Brain microvascular endothelial cell (primary cell): ENCODE measurements around the gene BEGAIN.

Source experiments
- DNase-seq: peaks from one replicate; pipeline ENCODE4 v3.0.0-alpha.2; 2020
- H3K27ac ChIP-seq: fragments of 250-450 bp; sonication (Bioruptor Pico); 2 replicates; pipeline ENCODE4 v1.5.1; 2020; ENCODE audit warnings: mild to moderate bottlenecking, moderate library complexity
- H3K27me3 ChIP-seq: fragments of 250-450 bp; sonication (Bioruptor Pico); replicated peaks from 2 replicates; pipeline ENCODE4 v1.5.1; 2020; ENCODE audit warnings: mild to moderate bottlenecking
- H3K36me3 ChIP-seq: fragments of 250-450 bp; sonication (Bioruptor Pico); replicated peaks from 2 replicates; pipeline ENCODE4 v1.5.1; 2020; ENCODE audit warnings: mild to moderate bottlenecking
- H3K4me3 ChIP-seq: 2 replicates; pipeline ENCODE4 v1.5.1; 2011; ENCODE audit warnings: low read depth, mild to moderate bottlenecking, control low read depth, low read length, moderate library complexity
- in situ Hi-C: cut with HindIII; loops from 2 replicates; pipeline ENCODE4 v1.10.0; 2017; ENCODE audit warnings: low sequenced_read_pairs, low pct_ligation_motif_present
- TF ChIP-seq, protein P1 (sequence below): IDR thresholded peaks from 2 replicates; pipeline ENCODE4 v1.5.1; 2011; ENCODE audit warnings: low read depth, mild to moderate bottlenecking, moderate library complexity, low read length, control low read depth, inconsistent platforms; ENCODE audit errors: missing control alignments

The BEGAIN gene

DNA sequence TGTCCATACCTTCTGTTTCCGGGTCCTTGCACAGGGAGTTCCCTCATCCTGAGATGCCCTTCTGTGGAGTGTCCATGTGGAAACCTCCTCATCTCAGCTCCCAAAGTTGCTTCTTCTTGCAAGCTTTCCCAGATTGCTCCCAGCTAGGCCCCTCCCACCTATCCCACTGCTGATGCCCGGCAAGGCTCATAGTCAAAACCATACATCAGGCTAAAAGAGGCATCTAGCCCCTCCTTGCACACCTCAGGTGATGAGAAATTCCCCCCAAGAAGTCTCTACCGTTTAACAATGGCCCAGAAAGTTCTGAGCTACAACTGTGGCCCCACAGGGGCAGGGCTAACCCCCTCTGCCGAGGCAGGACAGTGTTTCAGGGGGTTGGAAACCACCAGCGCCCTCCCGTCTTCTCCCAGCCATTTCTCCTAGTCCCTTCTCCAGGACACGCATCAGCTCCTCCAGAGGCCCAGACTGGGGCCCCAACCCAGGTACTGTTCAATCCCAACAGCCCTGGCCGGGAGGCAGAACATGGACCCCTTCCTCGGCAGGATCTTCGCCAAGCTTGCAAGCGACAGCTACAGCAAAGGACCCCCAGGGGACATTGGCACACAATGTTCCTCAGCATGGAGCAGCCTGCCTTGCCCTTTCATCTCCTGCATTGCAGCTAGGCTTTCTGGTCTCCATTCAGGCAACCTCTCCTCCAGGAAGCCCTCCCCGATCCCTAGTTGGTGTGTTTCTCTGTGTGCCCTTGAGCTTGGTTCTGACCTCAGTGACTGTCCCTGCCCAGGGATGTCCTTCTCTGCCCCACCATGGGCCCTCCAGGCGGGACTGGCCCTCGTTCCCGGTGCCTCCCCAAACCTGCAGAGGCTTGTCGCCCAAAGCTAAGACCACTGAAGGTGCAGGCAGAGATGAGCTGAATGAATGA is 4.5 kb upstream of the BEGAIN start:
- no peak for DNase-seq
- TF ChIP-seq, protein P1, sequence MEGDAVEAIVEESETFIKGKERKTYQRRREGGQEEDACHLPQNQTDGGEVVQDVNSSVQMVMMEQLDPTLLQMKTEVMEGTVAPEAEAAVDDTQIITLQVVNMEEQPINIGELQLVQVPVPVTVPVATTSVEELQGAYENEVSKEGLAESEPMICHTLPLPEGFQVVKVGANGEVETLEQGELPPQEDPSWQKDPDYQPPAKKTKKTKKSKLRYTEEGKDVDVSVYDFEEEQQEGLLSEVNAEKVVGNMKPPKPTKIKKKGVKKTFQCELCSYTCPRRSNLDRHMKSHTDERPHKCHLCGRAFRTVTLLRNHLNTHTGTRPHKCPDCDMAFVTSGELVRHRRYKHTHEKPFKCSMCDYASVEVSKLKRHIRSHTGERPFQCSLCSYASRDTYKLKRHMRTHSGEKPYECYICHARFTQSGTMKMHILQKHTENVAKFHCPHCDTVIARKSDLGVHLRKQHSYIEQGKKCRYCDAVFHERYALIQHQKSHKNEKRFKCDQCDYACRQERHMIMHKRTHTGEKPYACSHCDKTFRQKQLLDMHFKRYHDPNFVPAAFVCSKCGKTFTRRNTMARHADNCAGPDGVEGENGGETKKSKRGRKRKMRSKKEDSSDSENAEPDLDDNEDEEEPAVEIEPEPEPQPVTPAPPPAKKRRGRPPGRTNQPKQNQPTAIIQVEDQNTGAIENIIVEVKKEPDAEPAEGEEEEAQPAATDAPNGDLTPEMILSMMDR, result no peak
- no peak overlapping the region for H3K4me3 ChIP-seq
- in situ Hi-C loops, result no loop called here
- no peak overlapping the region for H3K27ac ChIP-seq
- H3K27me3 ChIP-seq, result peaks cover 11% of the 10 kb centered on the region
- no peaks in the 10 kb centered on the region for H3K36me3 ChIP-seq

DNA sequence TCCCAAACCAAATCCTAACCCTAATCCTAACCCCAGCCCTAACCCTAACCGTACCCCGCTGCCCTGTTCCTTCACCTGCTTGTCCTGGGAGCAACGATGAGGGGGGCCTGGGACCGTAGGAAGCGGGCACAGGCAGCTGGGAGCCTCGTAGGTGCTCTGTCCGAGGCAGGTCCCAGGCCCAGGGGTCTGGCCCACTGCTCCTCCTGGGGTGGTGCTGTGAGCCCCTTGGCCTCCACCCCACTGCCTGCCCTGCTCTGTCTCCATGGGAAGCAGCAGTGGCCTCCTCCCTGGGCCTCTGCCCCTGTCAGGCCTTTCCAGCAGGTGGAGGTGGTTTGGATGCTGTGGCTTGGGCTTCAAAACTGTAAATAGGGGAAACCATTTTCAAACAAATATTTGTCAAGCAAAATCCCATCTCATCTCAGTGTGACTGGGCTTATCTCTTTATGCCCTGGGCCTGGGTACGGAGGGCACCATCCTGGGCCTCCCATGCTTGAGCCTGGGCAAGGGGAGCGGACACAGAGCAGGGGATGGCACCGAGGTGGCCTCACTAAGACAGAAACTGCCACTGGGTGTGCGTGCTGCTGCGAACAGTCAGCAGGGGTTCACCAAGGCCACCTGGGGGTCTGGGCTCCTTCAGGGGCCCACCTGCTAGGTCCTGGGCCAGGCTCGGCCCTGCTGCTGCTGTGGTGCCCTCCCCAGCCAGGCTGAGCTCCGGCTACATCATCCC is 3.7 kb upstream of the BEGAIN start:
- TF ChIP-seq, protein P1, result no peak
- Histone ChIP-seq H3K27ac (no peak overlapping the region), H3K27me3 (peaks cover 19% of the 10 kb centered on the region), H3K4me3 (no peak overlapping the region), H3K36me3 (no peaks in the 10 kb centered on the region)
- no peak for DNase-seq
- in situ Hi-C loops, result no loop called here

DNA sequence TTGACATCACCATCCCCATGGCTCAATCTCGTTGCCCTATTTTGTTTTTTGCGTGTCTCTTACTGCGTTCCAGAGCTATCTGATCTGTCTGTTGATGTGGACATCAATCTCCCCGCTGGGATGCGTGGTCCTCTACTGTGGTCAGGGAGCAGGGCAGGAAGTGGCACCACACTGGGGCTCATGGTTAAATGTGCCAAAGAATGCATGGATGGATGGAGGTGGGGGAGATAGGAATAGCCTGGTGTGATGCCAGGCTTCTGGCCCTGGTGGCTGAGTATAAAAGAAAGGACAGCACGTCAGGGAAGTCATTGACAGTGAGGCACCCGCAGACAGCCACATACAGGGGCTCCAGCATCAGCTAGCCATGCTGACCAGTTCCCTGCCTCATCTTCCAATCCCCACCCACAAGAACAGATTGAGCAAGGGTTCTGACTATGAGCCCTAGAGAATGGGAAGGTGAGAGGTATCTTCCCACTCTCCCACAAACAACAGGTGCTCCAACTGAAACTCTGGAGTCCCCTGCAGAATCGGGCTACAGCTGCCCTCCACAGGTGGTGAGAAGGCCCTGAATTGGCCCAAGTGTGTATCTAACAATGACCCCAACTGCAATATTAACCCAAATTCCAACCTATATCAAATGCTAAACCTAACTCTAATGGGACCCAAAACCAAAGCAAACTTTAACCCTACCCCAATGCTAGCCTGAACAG is 2.7 kb upstream of the BEGAIN start:
- no peak for DNase-seq
- H3K27ac ChIP-seq, result no peak overlapping the region
- TF ChIP-seq, protein P1, result no peak
- H3K4me3 ChIP-seq, result no peak overlapping the region
- no peaks in the 10 kb centered on the region for H3K36me3 ChIP-seq
- in situ Hi-C loops, result no loop called here
- H3K27me3 ChIP-seq, result peaks cover 20% of the 10 kb centered on the region

DNA sequence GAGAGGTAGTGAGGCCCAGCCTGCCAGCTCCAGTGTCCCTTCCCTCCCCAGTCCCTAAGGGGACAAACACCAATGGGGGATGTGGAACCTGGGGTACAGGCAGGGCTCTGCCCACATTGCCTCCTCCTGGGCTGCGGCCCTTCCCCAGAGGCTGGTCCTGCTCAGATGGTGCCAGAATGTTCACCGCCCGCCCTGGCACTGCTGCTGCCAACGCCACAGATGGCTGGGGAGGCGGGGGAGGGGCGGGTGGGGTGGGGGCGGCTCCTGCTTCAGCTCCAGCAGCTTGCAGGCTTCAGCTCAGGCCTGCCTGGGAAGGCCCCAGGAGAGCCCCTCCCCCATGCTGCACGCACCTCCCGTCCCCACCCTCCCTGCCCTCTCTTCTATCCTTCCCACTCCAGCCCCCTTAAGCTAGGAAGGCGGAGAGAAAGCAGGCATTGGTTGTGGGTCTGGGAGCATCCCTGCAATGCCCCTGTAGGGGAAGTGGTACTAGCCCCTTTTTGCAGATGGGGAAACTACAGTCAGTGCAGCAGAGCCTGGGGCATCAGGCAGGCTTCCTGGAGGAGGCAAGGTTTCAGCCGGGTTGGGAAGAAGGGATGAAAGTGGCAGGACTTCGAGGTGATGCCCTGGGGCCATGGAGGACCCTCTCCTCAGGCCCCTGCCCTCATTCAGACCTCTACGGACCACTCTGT is 2.0 kb upstream of the BEGAIN start:
- no peak for DNase-seq
- Histone ChIP-seq H3K36me3 (no peaks in the 10 kb centered on the region), H3K4me3 (no peak overlapping the region), H3K27ac (no peak overlapping the region), H3K27me3 (peaks cover 20% of the 10 kb centered on the region)
- TF ChIP-seq, protein P1, result no peak
- in situ Hi-C loops, result no loop called here

DNA sequence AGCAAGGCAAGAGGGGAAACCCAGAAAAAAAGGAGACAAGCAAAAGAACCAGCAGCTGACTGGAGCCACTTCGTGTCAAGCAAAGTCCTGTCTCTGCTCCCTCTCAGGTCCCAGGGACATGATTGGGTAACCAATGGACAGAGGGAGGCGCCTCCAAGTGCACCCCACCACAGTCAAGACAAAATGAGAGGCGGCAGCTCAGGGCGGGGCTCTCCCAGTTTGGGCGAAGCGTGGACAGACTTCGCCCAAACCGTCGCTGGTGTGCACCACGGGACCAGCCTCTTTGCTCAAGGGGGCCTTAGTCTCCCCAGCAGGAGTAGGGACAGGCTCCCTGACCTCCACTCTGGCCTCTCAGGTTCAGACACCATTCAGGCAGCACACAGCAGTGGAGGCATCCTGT is 1.5 kb upstream of the BEGAIN start:
- no peaks in the 10 kb centered on the region for H3K36me3 ChIP-seq
- no peak for DNase-seq
- no peak overlapping the region for H3K4me3 ChIP-seq
- no peak overlapping the region for H3K27ac ChIP-seq
- peaks cover 20% of the 10 kb centered on the region for H3K27me3 ChIP-seq
- TF ChIP-seq, protein P1, result no peak
- in situ Hi-C loops, result no loop called here
